Activated CD8-positive, alpha-beta memory T cell treated with anti-CD3 and anti-CD28 coated beads, Interleukin-2, amount 10 ng/mL, durations not matched to agents 7 days and 5 days (primary cell): ENCODE data around the gene C12orf42. TPM values are rescaled to one million over a fixed set of nuclear protein-coding genes. Genes with fewer than 3 reads are reported as not detected.

Source experiments
- ATAC-seq: fragments of 150-1000 bp; cut with Tn5 transposase; one replicate; pipeline ENCODE4 v1.10.0; 2021; ENCODE audit warnings: moderate library complexity
- CTCF ChIA-PET: fragments of 350-600 bp; sonication (Branson Sonifier 250); formaldehyde crosslinking; loops from one replicate; lab custom pipeline; 2021; ENCODE audit warnings: antibody characterized with exemption; lab: Charles Lee
- DNase-seq: peaks from one replicate; pipeline ENCODE4 v3.0.0-alpha.2; 2020
- H3K27ac Mint-ChIP-seq: one replicate; pipeline ENCODE4 v1.8.0; 2021; ENCODE audit warnings: mild to moderate bottlenecking, mixed read lengths
- H3K27me3 Mint-ChIP-seq: one replicate; pipeline ENCODE4 v1.8.0; 2021; ENCODE audit warnings: mixed read lengths
- H3K36me3 Mint-ChIP-seq: one replicate; pipeline ENCODE4 v1.8.0; 2021; ENCODE audit warnings: mild to moderate bottlenecking, mixed read lengths
- H3K4me1 Mint-ChIP-seq: one replicate; pipeline ENCODE4 v1.8.0; 2021; ENCODE audit warnings: mixed read lengths
- H3K4me3 Mint-ChIP-seq: one replicate; pipeline ENCODE4 v1.8.0; 2021; ENCODE audit warnings: mild to moderate bottlenecking, moderate library complexity, mixed read lengths
- H3K9me3 Mint-ChIP-seq: one replicate; pipeline ENCODE4 v1.8.0; 2022; ENCODE audit warnings: low read depth, mixed read lengths
- total RNA-seq, 2 experiments: library from RNA; stranded (reverse); gene quantifications; one replicate each; pipeline ENCODE4 v1.2.3, GENCODE V29; 2021

C12orf42 gene
- total RNA-seq, 2 experiments from 2014 or later, result 0.84 TPM; not detected in 1

DNA sequence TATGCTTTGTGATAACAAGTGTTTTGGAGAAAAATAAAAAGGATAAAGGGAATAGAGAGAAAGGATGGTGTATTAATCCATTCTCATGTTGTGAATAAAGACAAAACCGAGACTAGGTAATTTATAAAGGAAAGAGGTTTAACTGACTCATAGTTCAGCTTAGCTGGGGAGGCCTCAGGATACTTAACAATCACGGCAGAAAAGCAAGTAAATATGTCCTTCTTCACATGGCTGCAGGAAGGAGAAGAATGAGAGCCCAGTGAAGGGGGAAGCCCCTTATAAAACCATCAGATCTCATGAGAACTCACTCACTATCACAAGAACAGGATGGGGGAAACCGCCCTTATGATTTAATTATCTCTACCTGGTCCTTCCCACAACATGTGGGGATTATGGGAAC is 18.1 kb upstream of the C12orf42 start:
- Mint-ChIP-seq H3K27me3 (peaks cover 20% of the 10 kb centered on the region), H3K36me3 (peaks cover 1% of the 10 kb centered on the region), H3K4me1 (no peaks in the 10 kb centered on the region), H3K4me3 (no peak overlapping the region), H3K27ac (no peak overlapping the region), H3K9me3 (no peaks in the 10 kb centered on the region)
- ATAC-seq, result no peak
- no peak for DNase-seq
- CTCF ChIA-PET, result no interaction called here

GRCh38 chr12:103505371-103506236 is 9.8 kb upstream of the C12orf42 start:
- ATAC-seq, result peak; percentile 90
- Mint-ChIP-seq H3K27me3 (peaks cover 34% of the 10 kb centered on the region), H3K36me3 (no peaks in the 10 kb centered on the region), H3K9me3 (no peaks in the 10 kb centered on the region), H3K4me1 (peaks cover 20% of the 10 kb centered on the region), H3K4me3 (no peak overlapping the region), H3K27ac (peak overlapping the region; percentile 39)
- CTCF ChIA-PET, result interaction anchor here (0.9 to 3.1 kb wide), 2 partner anchors 42 to 43 kb away, joined by 3 to 14 read pairs; no protein-coding TSS in a partner anchor
- peak; percentile 85 for DNase-seq

- no peaks in the 10 kb centered on the region for H3K36me3 Mint-ChIP-seq
- peaks cover 34% of the 10 kb centered on the region for H3K27me3 Mint-ChIP-seq
- DNase-seq (no peak), ATAC-seq (no peak)
- peaks cover 20% of the 10 kb centered on the region for H3K4me1 Mint-ChIP-seq
- H3K4me3 Mint-ChIP-seq, result no peak overlapping the region
- H3K9me3 Mint-ChIP-seq, result no peaks in the 10 kb centered on the region
- CTCF ChIA-PET, result interaction anchor here (3.1 kb wide), 1 partner anchor 44 kb away, joined by 14 read pairs; no protein-coding TSS in a partner anchor
- H3K27ac Mint-ChIP-seq, result no peak overlapping the region
These were observed 8.8 kb upstream of the C12orf42 start for GRCh38 chr12:103504606-103505005.

DNA sequence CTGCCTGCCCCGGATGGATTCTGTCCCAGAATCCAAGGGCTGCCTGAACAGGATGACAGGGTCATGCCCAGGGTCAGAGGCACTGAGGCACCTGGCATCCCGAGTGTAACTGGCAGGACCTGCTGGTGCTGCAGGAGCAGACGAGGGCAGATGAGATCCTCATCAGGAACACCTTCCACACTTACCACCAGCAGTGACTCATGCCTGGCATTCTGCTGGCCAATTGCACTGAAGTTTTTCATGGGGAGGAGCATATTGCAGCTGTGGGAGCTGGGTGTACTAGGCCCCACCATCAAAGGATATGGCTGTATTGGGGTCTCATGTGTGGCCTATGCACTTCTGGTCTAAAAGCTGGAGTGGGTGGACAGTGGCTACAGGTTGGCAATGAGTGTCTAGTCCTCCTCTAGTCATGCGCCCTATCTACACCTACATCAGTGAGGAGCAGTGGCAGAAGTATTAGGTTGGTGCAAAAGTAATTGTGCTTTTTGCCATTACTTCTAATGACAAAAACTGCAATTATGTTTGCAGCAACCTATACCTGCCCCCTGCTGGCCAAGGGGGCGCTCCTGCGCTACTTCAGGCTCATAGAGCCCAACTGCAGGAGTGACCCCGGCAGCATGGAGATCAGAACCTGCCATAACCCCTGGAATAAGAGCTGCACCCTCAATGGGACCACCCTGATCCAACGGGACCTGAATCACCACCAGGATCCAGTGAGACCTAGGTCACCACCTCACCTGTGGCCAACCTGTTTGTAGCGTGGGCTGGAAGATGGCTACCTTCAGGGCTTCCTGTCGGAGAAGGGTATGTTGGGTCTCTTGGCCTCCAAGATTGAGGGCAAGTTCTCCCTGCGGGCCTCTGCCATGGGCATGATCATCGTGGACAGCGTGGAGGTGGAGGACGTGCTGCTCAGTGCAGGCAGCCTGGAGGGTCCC is 8.0 kb upstream of the C12orf42 start:
- Mint-ChIP-seq H3K4me3 (no peak overlapping the region), H3K27me3 (peaks cover 37% of the 10 kb centered on the region), H3K36me3 (no peaks in the 10 kb centered on the region), H3K9me3 (no peaks in the 10 kb centered on the region), H3K4me1 (peaks cover 25% of the 10 kb centered on the region), H3K27ac (no peak overlapping the region)
- ATAC-seq (no peak), DNase-seq (peak; percentile 55)
- CTCF ChIA-PET, result interaction anchor here (3.1 kb wide), 1 partner anchor 44 kb away, joined by 14 read pairs; no protein-coding TSS in a partner anchor

- Mint-ChIP-seq H3K9me3 (peaks cover 4% of the 10 kb centered on the region), H3K36me3 (no peaks in the 10 kb centered on the region), H3K4me3 (no peak overlapping the region), H3K27me3 (peaks cover 39% of the 10 kb centered on the region), H3K27ac (no peak overlapping the region), H3K4me1 (peaks cover 24% of the 10 kb centered on the region)
- CTCF ChIA-PET, result no interaction called here
- ATAC-seq (no peak), DNase-seq (no peak)
These were observed 5.7 kb upstream of the C12orf42 start for GRCh38 chr12:103501447-103501846.

DNA sequence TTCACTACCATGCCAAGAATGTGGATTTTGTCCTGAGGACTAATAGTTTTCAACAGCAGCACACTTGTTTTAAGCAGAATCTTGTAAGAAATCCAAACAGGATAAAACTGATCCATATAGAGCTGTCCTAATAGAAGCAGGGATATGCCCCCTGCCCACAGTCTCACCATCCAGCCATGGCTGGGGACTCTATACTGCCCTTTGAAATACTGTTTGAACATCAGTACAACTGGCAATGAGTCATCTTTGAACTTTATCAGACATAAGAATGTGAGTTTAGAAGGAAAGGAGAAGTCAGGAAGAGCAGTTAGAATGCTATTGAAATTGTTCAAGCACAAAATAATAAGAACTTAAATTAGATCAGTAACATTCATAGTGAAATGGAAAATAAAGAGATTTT is 3.8 kb upstream of the C12orf42 start:
- Mint-ChIP-seq H3K27ac (no peak overlapping the region), H3K4me1 (peaks cover 16% of the 10 kb centered on the region), H3K36me3 (no peaks in the 10 kb centered on the region), H3K4me3 (no peak overlapping the region), H3K9me3 (peaks cover 4% of the 10 kb centered on the region), H3K27me3 (peaks cover 46% of the 10 kb centered on the region)
- ATAC-seq (no peak), DNase-seq (no peak)
- CTCF ChIA-PET, result interaction anchor here (1.0 to 1.1 kb wide), 2 partner anchors 10 to 133 kb away, joined by 3 read pairs; no protein-coding TSS in a partner anchor

GRCh38 chr12:103498990-103499389 is 3.2 kb upstream of the C12orf42 start:
- no peak overlapping the region for H3K27ac Mint-ChIP-seq
- ATAC-seq (no peak), DNase-seq (no peak)
- peaks cover 13% of the 10 kb centered on the region for H3K4me1 Mint-ChIP-seq
- peaks cover 4% of the 10 kb centered on the region for H3K9me3 Mint-ChIP-seq
- no peak overlapping the region for H3K4me3 Mint-ChIP-seq
- CTCF ChIA-PET, result interaction anchor here (4.9 kb wide), 1 partner anchor 48 kb away, joined by 33 read pairs; no protein-coding TSS in a partner anchor
- peaks cover 52% of the 10 kb centered on the region for H3K27me3 Mint-ChIP-seq
- no peaks in the 10 kb centered on the region for H3K36me3 Mint-ChIP-seq

DNA sequence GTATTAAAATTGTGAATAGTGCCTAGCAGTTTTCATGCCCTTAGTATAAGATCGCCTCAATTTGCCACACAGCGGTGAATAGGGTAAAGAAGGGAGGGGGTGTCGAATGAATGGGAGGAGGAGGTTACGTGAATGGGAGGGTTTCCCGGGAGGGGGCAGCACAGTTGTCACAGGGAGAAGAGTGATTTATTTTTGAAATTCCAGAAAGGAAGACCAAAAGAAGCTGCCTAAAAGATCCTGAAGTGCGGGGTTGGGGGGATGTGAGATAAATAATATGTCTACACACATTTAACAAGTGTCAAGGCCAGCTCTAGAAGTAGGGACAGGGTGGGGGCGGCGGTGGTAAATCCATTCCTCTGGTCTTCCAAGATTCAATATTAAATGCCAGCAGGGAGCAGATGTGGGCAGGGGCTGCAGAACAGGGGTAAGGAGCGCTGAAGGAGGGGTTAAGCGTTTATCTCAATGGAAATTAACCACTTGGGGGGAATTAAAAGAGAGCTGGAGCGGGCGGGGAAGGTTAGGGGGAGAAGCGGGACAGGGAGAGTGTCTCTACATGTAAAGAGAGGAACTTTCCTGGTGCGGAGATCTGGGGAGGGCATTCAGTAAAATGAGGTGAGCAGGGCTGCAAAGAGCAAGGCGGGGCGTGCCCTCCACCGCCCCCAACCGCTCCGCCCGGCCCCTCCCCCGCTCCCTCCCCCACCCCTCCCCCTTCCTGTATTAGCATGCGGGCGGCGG is 867 bp downstream of the C12orf42 start:
- Mint-ChIP-seq H3K36me3 (no peaks in the 10 kb centered on the region), H3K4me1 (peaks cover 13% of the 10 kb centered on the region), H3K27ac (no peak overlapping the region), H3K4me3 (peak overlapping the region; percentile 17), H3K27me3 (peaks cover 39% of the 10 kb centered on the region), H3K9me3 (peaks cover 4% of the 10 kb centered on the region)
- CTCF ChIA-PET, result interaction anchor here (4.9 kb wide), 1 partner anchor 52 kb away, joined by 33 read pairs; no protein-coding TSS in a partner anchor
- DNase-seq (no peak), ATAC-seq (no peak)

- no peak overlapping the region for H3K27ac Mint-ChIP-seq
- no peak for DNase-seq
- CTCF ChIA-PET, result interaction anchor here (4.9 kb wide), 1 partner anchor 53 kb away, joined by 33 read pairs; no protein-coding TSS in a partner anchor
These were observed 1.6 kb downstream of the C12orf42 start for GRCh38 chr12:103494051-103494733.

GRCh38 chr12:103493199-103493598 is 2.6 kb downstream of the C12orf42 start:
- Mint-ChIP-seq H3K36me3 (no peaks in the 10 kb centered on the region), H3K27ac (no peak overlapping the region), H3K27me3 (peaks cover 32% of the 10 kb centered on the region), H3K4me3 (no peak overlapping the region), H3K4me1 (peaks cover 8% of the 10 kb centered on the region), H3K9me3 (peaks cover 1% of the 10 kb centered on the region)
- ATAC-seq (no peak), DNase-seq (no peak)
- CTCF ChIA-PET, result interaction anchor here (1.6 kb wide), 1 partner anchor 82 kb away, joined by 3 read pairs; no protein-coding TSS in a partner anchor

More at GRCh38 chr12:103494051-103494733, 1.6 kb downstream of the C12orf42 start:
- H3K9me3 Mint-ChIP-seq, result peaks cover 4% of the 10 kb centered on the region
- H3K27me3 Mint-ChIP-seq, result peaks cover 34% of the 10 kb centered on the region
- no peak for ATAC-seq
- no peak overlapping the region for H3K4me3 Mint-ChIP-seq
- no peaks in the 10 kb centered on the region for H3K36me3 Mint-ChIP-seq
- H3K4me1 Mint-ChIP-seq, result peaks cover 11% of the 10 kb centered on the region

GRCh38 chr12:103482365-103482764 is 13.4 kb downstream of the C12orf42 start:
- peaks cover 2% of the 10 kb centered on the region for H3K36me3 Mint-ChIP-seq
- no peaks in the 10 kb centered on the region for H3K27me3 Mint-ChIP-seq
- CTCF ChIA-PET, result no interaction called here
- H3K4me3 Mint-ChIP-seq, result peak overlapping the region; percentile 21
- H3K27ac Mint-ChIP-seq, result peak overlapping the region; percentile 0
- DNase-seq (no peak), ATAC-seq (no peak)
- H3K4me1 Mint-ChIP-seq, result peaks cover 4% of the 10 kb centered on the region
- H3K9me3 Mint-ChIP-seq, result peaks cover 3% of the 10 kb centered on the region

DNA sequence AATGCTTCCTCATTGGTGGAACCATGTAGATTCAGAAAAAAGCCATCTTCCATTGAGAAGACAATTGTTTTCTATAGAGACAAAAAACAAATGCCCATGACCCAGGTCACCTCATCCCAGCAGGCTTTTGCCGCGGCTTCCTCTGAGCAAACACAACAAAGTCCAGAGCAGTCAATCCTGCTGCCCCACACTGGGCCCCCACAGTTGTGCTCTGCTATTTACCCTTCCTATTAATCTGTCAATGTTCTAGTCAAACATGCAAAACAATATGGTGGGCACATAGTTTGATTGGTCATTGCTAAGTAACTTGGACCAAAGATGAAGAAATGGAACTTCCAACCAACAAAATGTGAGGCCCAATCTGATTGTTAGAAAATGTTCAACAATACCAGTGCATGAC is 20.7 kb downstream of the C12orf42 start:
- Mint-ChIP-seq H3K4me3 (no peak overlapping the region), H3K27me3 (no peaks in the 10 kb centered on the region), H3K4me1 (peaks cover under 1% of the 10 kb centered on the region), H3K27ac (no peak overlapping the region), H3K36me3 (peaks cover 2% of the 10 kb centered on the region), H3K9me3 (peaks cover 3% of the 10 kb centered on the region)
- DNase-seq (no peak), ATAC-seq (no peak)
- CTCF ChIA-PET, result no interaction called here
